GM18498 (cell line): ENCODE data around the gene ARMC5.
"Not testable (repeated sequence)": the region's sequence is repeated elsewhere in the genome, so short reads cannot be mapped to it uniquely, and the experiment has no call there.

Source experiments
- ATAC-seq: cut with Tn5 transposase; IDR thresholded peaks from one replicate; pipeline ENCODE4 v1.9.1; 2021; ENCODE audit warnings: mild to moderate bottlenecking, moderate library complexity; ENCODE audit not compliant: unreplicated experiment

The ARMC5 gene

GRCh38 chr16:31493506-31494125 lies 34.3 kb downstream of the ARMC5 start:
- no peak for ATAC-seq

DNA sequence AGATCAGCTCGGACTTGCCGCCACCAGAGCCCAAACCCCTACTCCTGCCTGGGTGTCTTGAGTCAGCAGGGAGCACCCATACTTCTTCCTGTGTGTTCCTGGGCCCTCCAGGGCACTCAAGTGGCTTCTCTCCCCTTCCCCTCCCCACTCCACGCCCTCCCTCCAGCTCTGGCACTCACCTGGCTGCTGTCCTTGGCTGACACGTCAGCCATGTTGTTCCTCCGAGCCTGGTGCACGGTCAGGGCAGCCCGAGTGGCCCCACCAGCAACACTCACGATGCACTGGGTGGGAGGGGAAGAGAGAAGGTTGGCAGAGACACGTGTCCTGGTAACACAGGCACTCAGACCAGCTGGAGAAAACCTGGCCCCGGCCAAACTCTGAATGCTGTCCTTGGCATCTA lies 37.4 kb downstream of the ARMC5 start:
- no peak for ATAC-seq

DNA sequence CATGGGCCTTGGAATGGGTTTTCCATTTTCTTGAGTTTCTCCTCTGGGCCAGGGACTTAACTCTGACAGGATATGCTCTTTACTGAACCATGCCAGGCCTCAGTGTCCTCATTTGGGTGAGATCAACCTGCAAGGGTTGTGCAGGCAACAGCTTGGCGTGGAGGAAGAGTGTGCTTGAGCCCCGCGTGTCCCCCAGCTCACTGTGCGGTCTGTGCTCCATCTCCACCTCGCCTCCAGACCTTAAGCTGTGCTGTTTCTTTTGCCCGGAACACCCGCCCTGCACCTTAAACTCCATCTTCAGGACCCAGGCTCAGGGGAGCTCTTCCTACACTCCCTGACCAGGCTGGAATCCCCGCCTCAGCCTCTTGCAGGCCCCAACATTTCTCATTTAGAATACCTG lies 39.2 kb downstream of the ARMC5 start:
- ATAC-seq: no peak

- ATAC-seq: no peak
Measured at GRCh38 chr16:31499928-31500327, 40.6 kb downstream of the ARMC5 start.

- ATAC-seq: no peak
Measured at GRCh38 chr16:31501226-31501965, 42.1 kb downstream of the ARMC5 start.

DNA sequence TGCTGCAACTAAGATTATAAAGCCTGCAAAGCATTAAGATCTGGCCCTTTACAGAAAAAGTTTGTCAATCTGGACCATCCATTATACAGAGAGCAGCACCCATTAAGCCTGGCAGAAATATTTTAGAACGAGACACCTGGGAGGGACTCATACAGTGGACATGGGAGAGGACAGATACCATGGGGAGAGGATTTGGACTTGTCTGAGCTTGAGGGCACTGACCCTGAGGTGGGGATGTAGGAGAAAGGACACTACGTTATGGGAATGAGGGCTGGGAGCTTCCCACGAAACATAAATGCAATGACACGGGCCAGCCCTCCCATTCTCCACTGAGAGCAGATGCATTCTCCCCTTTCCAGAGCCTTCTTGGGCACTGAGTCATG lies 42.7 kb downstream of the ARMC5 start:
- no peak for ATAC-seq

GRCh38 chr16:31502981-31503380 lies 43.7 kb downstream of the ARMC5 start:
- ATAC-seq: no peak

DNA sequence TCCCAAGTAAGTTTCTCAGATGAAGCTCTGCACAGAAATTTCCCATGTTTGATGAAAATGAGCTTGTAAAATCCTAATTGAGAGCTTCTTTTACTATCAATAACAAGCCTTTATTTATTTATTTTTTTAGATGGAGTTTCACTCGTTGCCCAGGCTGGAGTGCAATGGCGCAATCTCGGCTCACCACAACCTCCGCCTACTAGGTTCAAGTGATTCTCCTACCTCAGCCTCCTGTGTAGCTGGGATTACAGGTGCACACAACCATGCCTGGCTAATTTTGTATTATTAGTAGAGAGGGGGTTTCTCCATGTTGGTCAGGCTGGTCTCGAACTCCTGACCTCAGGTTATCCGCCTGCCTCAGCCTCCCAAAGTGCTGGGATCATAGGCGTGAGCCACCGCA lies 44.3 kb downstream of the ARMC5 start:
- not testable (repeated sequence) for ATAC-seq

DNA sequence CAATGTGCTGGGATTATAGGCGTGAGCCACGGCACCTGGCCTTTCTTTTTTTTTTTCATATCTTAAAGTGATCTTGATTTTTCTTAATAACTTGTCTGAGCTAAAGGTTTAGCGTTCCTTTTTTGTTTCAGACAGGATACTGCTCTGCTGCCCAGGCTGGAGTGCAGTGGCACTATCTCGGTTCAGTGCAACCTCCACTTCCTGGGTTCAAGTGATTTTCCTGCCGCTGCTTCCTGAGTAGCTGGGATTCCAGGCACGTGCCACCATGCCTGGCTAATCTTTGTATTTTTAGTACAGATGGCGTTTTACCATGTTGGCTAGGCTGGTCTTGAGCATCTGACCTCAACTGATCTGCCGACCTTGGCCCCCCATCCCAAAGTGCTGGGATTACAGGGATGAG lies 44.9 kb downstream of the ARMC5 start:
- no peak for ATAC-seq

DNA sequence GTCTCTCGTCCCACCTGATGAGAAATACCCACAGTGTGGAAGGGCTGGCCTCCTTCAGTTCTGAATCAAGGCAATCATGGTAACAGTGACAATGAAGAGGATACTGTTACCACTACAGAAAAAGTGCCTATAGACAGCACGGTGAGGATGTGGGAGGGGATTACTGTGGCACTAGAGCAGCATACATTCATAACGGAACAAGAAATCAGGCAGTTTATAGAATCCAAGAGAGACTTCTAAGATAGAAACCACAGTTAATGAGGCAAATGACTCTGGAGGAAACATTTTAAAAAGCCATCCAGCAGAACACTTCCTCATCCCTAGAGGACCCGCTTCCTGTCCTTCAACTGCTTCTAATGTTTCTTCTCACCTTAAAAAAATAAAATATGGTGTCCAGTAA lies 46.2 kb downstream of the ARMC5 start:
- ATAC-seq: no peak

DNA sequence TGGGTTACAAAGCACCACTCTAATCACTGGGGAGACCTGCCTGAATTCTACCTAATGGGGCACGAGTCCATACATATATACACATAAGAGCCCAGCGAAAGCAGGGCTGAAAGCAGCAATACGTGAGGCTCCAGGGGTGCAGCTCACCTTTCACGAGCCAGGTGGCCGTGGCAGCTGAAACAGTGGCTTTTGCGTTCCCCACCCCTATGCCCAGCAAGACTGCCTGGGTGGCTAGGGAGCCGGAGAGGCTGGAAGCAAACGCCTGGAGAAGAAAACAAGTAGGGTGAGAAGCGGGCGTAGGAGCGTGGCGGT lies 48.3 kb downstream of the ARMC5 start:
- no peak for ATAC-seq

- ATAC-seq: peak; percentile 91
Measured at GRCh38 chr16:31507929-31508705, 48.8 kb downstream of the ARMC5 start, which contains the start of gene RUSF1. TSS of gene RUSF1 (minus strand) at chr16:31508391. CDS start at chr16:31508373, 18 bp downstream.

DNA sequence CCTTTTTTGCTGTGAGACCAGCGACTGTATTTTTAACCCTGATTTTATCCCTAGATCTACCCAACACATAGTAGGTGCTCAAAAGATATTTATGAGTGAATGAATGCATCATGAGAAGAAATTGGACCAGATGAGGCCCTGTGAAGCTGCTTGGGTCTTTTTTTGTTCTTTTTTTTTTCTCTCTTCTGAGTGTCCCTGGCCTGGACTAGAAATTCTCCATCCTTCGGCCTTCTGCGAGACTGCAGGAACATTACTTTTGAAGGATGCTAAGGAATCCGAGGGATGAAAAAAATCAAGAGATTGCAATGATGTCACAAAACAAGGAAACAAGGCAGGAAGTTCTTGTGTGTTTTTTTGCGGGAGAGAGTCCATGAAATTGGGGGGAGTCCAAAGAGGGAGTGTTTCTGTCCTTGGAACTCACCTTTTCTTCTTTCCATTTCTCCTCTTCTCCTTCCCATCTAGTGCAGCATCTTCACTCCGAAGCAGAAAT lies 49.5 kb downstream of the ARMC5 start:
- ATAC-seq: peak; percentile 2

DNA sequence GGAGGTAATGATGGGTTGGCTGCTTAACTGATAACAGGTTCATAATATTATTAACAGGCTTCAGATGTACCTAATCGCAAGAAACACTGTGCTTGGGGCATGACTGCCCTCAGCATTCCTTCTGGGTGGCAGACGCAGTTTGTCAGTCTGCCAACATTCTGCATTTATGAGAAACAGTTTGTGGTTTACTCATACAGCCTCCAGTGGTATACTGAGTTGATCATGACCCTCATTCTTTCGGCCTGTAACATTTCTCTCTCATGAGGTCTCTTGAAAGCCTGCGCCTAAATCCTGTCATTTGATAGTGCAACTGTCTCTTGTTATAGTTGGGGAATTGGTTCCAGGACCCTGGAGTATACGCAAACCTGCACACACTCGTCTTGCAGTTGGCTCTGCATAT lies 53.8 kb downstream of the ARMC5 start:
- ATAC-seq: no peak

GRCh38 chr16:31513884-31514283 lies 54.6 kb downstream of the ARMC5 start:
- ATAC-seq: no peak
